ENCODE results near the gene RAPGEF4.

The RAPGEF4 gene

DNA sequence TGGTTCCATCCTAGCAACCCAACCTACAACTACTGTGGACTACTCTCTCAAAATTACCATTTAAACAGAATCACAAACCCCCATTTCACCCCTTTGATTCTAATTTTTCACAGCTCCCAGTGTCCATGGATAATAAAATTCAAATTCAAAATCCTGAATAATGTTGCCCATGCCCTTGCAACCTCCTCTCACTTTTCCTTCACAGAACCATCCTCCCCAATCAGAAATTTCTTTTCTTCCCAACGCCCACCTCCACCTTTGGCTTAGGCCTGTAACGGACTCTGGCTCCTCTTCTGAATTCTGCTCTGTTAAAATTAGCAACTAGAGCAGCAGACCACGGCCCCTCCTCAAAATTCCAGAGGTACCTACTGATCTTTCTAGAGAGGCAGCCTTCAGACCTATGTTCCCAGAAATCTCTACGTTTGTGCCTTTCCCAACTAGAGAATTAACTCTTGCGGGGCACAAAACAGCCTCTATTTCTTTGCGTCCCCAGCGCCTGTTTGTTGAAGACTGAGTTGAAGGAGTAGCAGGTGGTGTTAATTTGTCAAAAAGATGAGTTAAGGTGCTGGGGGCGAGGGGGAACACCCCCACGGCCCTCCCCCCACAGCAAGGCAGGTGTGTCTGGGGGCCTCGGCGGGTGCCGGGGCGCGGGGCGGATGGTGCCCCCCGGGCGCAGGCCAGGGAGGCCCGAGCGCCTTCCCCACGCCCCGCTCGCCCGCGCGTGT, 339.6 kb downstream of the RAPGEF4 start:
- no peak overlapping the region for H2BK5ac ChIP-seq (ENCODE audit: low read depth, low read length, poor library complexity)
- peaks cover 13% of the 10 kb centered on the region for H3K79me1 ChIP-seq (ENCODE audit: low read length)
- peak overlapping the region; percentile 88 for H3K4me2 ChIP-seq (ENCODE audit: low read length)
- peak overlapping the region; percentile 76 for H3K18ac ChIP-seq (ENCODE audit: low read length)
- DNase-seq, result no peak
- no peaks in the 10 kb centered on the region for H3K9me3 ChIP-seq (ENCODE audit: insufficient read depth, low read depth, low read length)
- no peak overlapping the region for H3K23ac ChIP-seq (ENCODE audit: low read length)
- peak overlapping the region; percentile 32 for H2AFZ ChIP-seq (ENCODE audit: insufficient read depth, low read length, poor library complexity)
- peak overlapping the region; percentile 8 for H3K14ac ChIP-seq (ENCODE audit: low read length)
- no peak overlapping the region for H3K4ac ChIP-seq (ENCODE audit: low read depth, low read length)
- no peak overlapping the region for H2BK12ac ChIP-seq (ENCODE audit: low read length)
- H3K9ac ChIP-seq (ENCODE audit: low read length), result no peak overlapping the region
- H2BK120ac ChIP-seq (ENCODE audit: insufficient read depth, low read length, poor library complexity), result peak overlapping the region; percentile 45
- H4K12ac ChIP-seq (ENCODE audit: low read depth, low read length), result peak overlapping the region; percentile 29
- H3K4me3 ChIP-seq (ENCODE audit: low read depth, low read length), result peak overlapping the region; percentile 87
- no CpG with 5 or more reads among the region's 25 CpGs for WGBS (ENCODE audit: extremely low coverage, insufficient coverage, insufficient read length)
- peak overlapping the region; percentile 81 for H4K91ac ChIP-seq (ENCODE audit: low read depth, low read length)
- H4K8ac ChIP-seq (ENCODE audit: low read depth, low read length), result peak overlapping the region; percentile 77
- no peaks in the 10 kb centered on the region for H3K27me3 ChIP-seq (ENCODE audit: insufficient read depth, low read length)
- peaks cover 0 to 4% of the 10 kb centered on the region in 2 experiments for H3K4me1 ChIP-seq (ENCODE audit: control insufficient read depth in 1 of 2, insufficient read depth in 2 of 2, low read length in 2 of 2)
- H3K27ac ChIP-seq (ENCODE audit: low read depth, low read length), result no peak overlapping the region
- no peak overlapping the region for H2AK5ac ChIP-seq (ENCODE audit: low read length)
- H3K36me3 ChIP-seq (ENCODE audit: control insufficient read depth in 1 of 2, insufficient read depth in 2 of 2, low read length in 2 of 2), result no peaks in the 10 kb centered on the region
- peaks cover 10% of the 10 kb centered on the region for H3K79me2 ChIP-seq (ENCODE audit: control insufficient read depth, insufficient read depth, low read length, poor library complexity)

- no peaks in the 10 kb centered on the region for H3K27me3 ChIP-seq (ENCODE audit: insufficient read depth, low read length)
Measured at GRCh38 chr2:173075781-173076580, 340.3 kb downstream of the RAPGEF4 start, which contains the start of gene MAP3K20. MAP3K20 (plus strand) TSS chr2:173075846; CDS start chr2:173091032, 15,186 bp downstream.

DNA sequence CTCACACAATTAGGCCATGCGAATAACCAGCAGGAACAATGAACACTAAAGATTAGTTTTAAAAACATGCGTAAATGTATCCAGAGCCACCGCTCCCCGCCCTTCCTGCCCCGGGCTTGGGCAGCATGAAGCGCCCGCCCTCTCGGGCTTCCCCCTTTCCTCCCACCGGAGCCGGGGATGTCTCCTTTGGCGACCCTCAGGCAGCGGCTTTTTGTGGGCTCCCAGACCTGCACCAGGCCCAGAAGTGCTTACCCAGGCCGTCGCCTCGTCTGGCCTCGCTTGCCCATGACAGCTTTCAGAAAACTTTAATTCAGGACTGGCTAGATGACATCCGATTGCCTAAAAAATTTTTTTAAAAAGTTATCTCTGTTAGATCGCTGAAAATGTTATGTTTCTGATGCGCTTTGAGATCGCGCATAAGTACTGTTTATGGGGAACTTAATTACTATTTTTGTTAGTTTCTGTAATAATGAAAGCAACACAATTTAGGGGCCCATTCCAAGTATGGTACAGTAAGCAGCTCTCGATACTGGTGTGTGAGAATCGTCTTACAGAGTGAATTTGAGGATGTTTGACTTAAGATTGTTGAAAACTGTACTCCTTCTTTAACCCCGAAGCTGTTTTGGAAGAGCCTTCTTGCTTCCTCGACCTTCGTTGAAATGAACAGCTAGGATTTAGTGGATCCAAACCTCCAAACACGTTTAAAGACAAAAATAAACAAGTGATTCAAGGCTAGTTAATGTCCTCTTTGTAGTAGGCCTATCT, 341.1 kb downstream of the RAPGEF4 start:
- H3K18ac ChIP-seq (ENCODE audit: low read length), result peak overlapping the region; percentile 40
- H2BK120ac ChIP-seq (ENCODE audit: insufficient read depth, low read length, poor library complexity), result peak overlapping the region; percentile 45
- H3K9ac ChIP-seq (ENCODE audit: low read length), result peak overlapping the region; percentile 67
- no peak overlapping the region for H2BK12ac ChIP-seq (ENCODE audit: low read length)
- H3K4me3 ChIP-seq (ENCODE audit: low read depth, low read length), result peak overlapping the region; percentile 87
- peak overlapping the region; percentile 43 for H2BK5ac ChIP-seq (ENCODE audit: low read depth, low read length, poor library complexity)
- H3K4me1 ChIP-seq (ENCODE audit: control insufficient read depth in 1 of 2, insufficient read depth in 2 of 2, low read length in 2 of 2), result peaks cover 0 to 4% of the 10 kb centered on the region in 2 experiments
- H3K4ac ChIP-seq (ENCODE audit: low read depth, low read length), result peak overlapping the region; percentile 77
- H3K9me3 ChIP-seq (ENCODE audit: insufficient read depth, low read depth, low read length), result no peaks in the 10 kb centered on the region
- no CpG with 5 or more reads among the region's 27 CpGs for WGBS (ENCODE audit: extremely low coverage, insufficient coverage, insufficient read length)
- H3K79me2 ChIP-seq (ENCODE audit: control insufficient read depth, insufficient read depth, low read length, poor library complexity), result peaks cover 10% of the 10 kb centered on the region
- peak overlapping the region; percentile 2 for H3K27ac ChIP-seq (ENCODE audit: low read depth, low read length)
- DNase-seq, result peak; percentile 10 to 35
- H3K27me3 ChIP-seq (ENCODE audit: insufficient read depth, low read length), result no peaks in the 10 kb centered on the region
- peak overlapping the region; percentile 88 for H3K4me2 ChIP-seq (ENCODE audit: low read length)
- peak overlapping the region; percentile 38 for H2AFZ ChIP-seq (ENCODE audit: insufficient read depth, low read length, poor library complexity)
- H3K23ac ChIP-seq (ENCODE audit: low read length), result no peak overlapping the region
- peaks cover 13% of the 10 kb centered on the region for H3K79me1 ChIP-seq (ENCODE audit: low read length)
- peak overlapping the region; percentile 81 for H4K91ac ChIP-seq (ENCODE audit: low read depth, low read length)
- H4K12ac ChIP-seq (ENCODE audit: low read depth, low read length), result peak overlapping the region; percentile 29
- peak overlapping the region; percentile 51 for H3K14ac ChIP-seq (ENCODE audit: low read length)
- peak overlapping the region; percentile 77 for H4K8ac ChIP-seq (ENCODE audit: low read depth, low read length)
- no peaks in the 10 kb centered on the region for H3K36me3 ChIP-seq (ENCODE audit: control insufficient read depth in 1 of 2, insufficient read depth in 2 of 2, low read length in 2 of 2)
- no peak overlapping the region for H2AK5ac ChIP-seq (ENCODE audit: low read length)

More at GRCh38 chr2:173075781-173076580, 340.3 kb downstream of the RAPGEF4 start, which contains the start of gene MAP3K20:
- Histone ChIP-seq H4K8ac (ENCODE audit: low read depth, low read length) (peak within 1 kb of the TSS; percentile 77), H2AFZ (ENCODE audit: insufficient read depth, low read length, poor library complexity) (peak within 1 kb of the TSS; percentile 38), H3K18ac (ENCODE audit: low read length) (peak within 1 kb of the TSS; percentile 76), H3K9me3 (ENCODE audit: insufficient read depth, low read depth, low read length) (no peaks in the 10 kb centered on the region), H3K4me1 (ENCODE audit: control insufficient read depth in 1 of 2, insufficient read depth in 2 of 2, low read length in 2 of 2) (peaks cover 0 to 4% of the 10 kb centered on the region in 2 experiments), H3K27ac (ENCODE audit: low read depth, low read length) (peak within 1 kb of the TSS; percentile 30), H4K91ac (ENCODE audit: low read depth, low read length) (peak within 1 kb of the TSS; percentile 81), H3K36me3 (ENCODE audit: control insufficient read depth in 1 of 2, insufficient read depth in 2 of 2, low read length in 2 of 2) (no peaks in the 10 kb centered on the region), H4K12ac (ENCODE audit: low read depth, low read length) (peak within 1 kb of the TSS; percentile 29), H2AK5ac (ENCODE audit: low read length) (no peak within 1 kb of the TSS), H3K4me3 (ENCODE audit: low read depth, low read length) (peak within 1 kb of the TSS; percentile 87), H2BK12ac (ENCODE audit: low read length) (no peak within 1 kb of the TSS), H3K14ac (ENCODE audit: low read length) (peak within 1 kb of the TSS; percentile 51), H3K4me2 (ENCODE audit: low read length) (peak within 1 kb of the TSS; percentile 88), H2BK5ac (ENCODE audit: low read depth, low read length, poor library complexity) (peak within 1 kb of the TSS; percentile 43), H3K9ac (ENCODE audit: low read length) (peak within 1 kb of the TSS; percentile 67), H2BK120ac (ENCODE audit: insufficient read depth, low read length, poor library complexity) (peak within 1 kb of the TSS; percentile 45), H3K4ac (ENCODE audit: low read depth, low read length) (peak within 1 kb of the TSS; percentile 77), H3K79me1 (ENCODE audit: low read length) (peaks cover 13% of the 10 kb centered on the region), H3K23ac (ENCODE audit: low read length) (no peak within 1 kb of the TSS), H3K79me2 (ENCODE audit: control insufficient read depth, insufficient read depth, low read length, poor library complexity) (peaks cover 10% of the 10 kb centered on the region)
- DNase-seq, result peak; percentile 32 to 66
- no CpG with 5 or more reads among the region's 106 CpGs for WGBS (ENCODE audit: extremely low coverage, insufficient coverage, insufficient read length)

Measured in trophoblast cell (in vitro differentiated cells and primary cell).